Smooth muscle cell (in vitro differentiated cells): ENCODE measurements around the gene XPO6. TPM values are rescaled to one million over a fixed set of nuclear protein-coding genes. Genes with fewer than 3 reads are reported as not detected.

Experiments used
- DNase-seq: peaks from one replicate; lab custom pipeline; 2025; ENCODE audit not compliant: unreplicated experiment; lab: John Stamatoyannopoulos, UW
- H2AFZ ChIP-seq: fragments of 200-600 bp; sonication (generic); 2 replicates; pipeline ENCODE4 v1.6.0; 2016; ENCODE audit warnings: antibody characterized with exemption, low read depth, mild to moderate bottlenecking
- H3F3A ChIP-seq: fragments of 200-600 bp; sonication (generic); 2 replicates; pipeline ENCODE4 v1.6.0; 2017; ENCODE audit warnings: antibody characterized with exemption, low read depth
- H3K27ac ChIP-seq: fragments of 200-600 bp; sonication (generic); 2 replicates; pipeline ENCODE4 v1.5.1; 2016; ENCODE audit warnings: low read depth, mild to moderate bottlenecking
- H3K27me3 ChIP-seq: fragments of 200-600 bp; sonication (generic); 2 replicates; pipeline ENCODE4 v1.6.1; 2016; ENCODE audit warnings: low read depth, mild to moderate bottlenecking
- H3K36me3 ChIP-seq: fragments of 200-600 bp; sonication (generic); 2 replicates; pipeline ENCODE4 v1.5.1; 2016; ENCODE audit warnings: low read depth
- H3K4me1 ChIP-seq: fragments of 200-600 bp; sonication (generic); 2 replicates; pipeline ENCODE4 v1.5.1; 2016; ENCODE audit warnings: low read depth
- H3K4me2 ChIP-seq: fragments of 200-600 bp; sonication (generic); 2 replicates; pipeline ENCODE4 v1.6.0; 2016; ENCODE audit warnings: mild to moderate bottlenecking
- H3K4me3 ChIP-seq: fragments of 200-600 bp; sonication (generic); 2 replicates; pipeline ENCODE4 v1.5.1; 2016; ENCODE audit warnings: mild to moderate bottlenecking
- H3K79me2 ChIP-seq: fragments of 200-600 bp; sonication (generic); 2 replicates; pipeline ENCODE4 v1.6.0; 2016; ENCODE audit warnings: low read depth, mild to moderate bottlenecking
- H3K9ac ChIP-seq: fragments of 200-600 bp; sonication (generic); 2 replicates; pipeline ENCODE4 v1.6.0; 2016; ENCODE audit warnings: low read depth
- H3K9me3 ChIP-seq: fragments of 200-600 bp; sonication (generic); replicated peaks from 2 replicates; pipeline ENCODE4 v1.5.1; 2016; ENCODE audit warnings: low read depth
- H4K20me1 ChIP-seq: fragments of 200-600 bp; sonication (generic); 2 replicates; pipeline ENCODE4 v1.6.0; 2016; ENCODE audit warnings: low read depth
- WGBS: methylation state at CpG from one replicate; pipeline ENCODE4 v1.1.7; 2016; ENCODE audit warnings: low lambda C conversion rate; 5-methylcytosine and 5-hydroxymethylcytosine counted together
- polyA plus RNA-seq: library from polyadenylated mRNA; unstranded; fragments of >200 nt; fragmentation: Nextera tagmentation; extraction: Ambion mirVana; gene quantifications from 2 replicates; pipeline ENCODE4 v1.2.1, GENCODE V29; 2016
- total RNA-seq: library from RNA; depleted of rRNA; stranded (reverse); fragments of >200 nt; gene quantifications from 2 replicates; pipeline ENCODE4 v1.2.3, GENCODE V29; 2014
- TF ChIP-seq, protein P1 (sequence below): fragments of 200-600 bp; sonication (generic); IDR thresholded peaks from 2 replicates; pipeline ENCODE4 v1.5.1; 2017; ENCODE audit warnings: borderline replicate concordance, mild to moderate bottlenecking, antibody characterized with exemption; ENCODE audit not compliant: insufficient read depth, poor library complexity, severe bottlenecking

Gene XPO6
- total and polyA plus RNA-seq, 2 experiments from 2014 or later = 42.1 to 82.1 TPM

- Histone ChIP-seq H3F3A (no peaks in the 10 kb centered on the region), H4K20me1 (peaks cover 19% of the 10 kb centered on the region), H3K79me2 (no peaks in the 10 kb centered on the region), H3K9me3 (no peaks in the 10 kb centered on the region), H3K27me3 (no peaks in the 10 kb centered on the region), H3K27ac (no peak overlapping the region), H3K36me3 (peaks cover 24% of the 10 kb centered on the region), H3K4me3 (no peak overlapping the region), H2AFZ (no peak overlapping the region), H3K9ac (no peak overlapping the region), H3K4me2 (no peak overlapping the region), H3K4me1 (no peaks in the 10 kb centered on the region)
- TF ChIP-seq, protein P1, sequence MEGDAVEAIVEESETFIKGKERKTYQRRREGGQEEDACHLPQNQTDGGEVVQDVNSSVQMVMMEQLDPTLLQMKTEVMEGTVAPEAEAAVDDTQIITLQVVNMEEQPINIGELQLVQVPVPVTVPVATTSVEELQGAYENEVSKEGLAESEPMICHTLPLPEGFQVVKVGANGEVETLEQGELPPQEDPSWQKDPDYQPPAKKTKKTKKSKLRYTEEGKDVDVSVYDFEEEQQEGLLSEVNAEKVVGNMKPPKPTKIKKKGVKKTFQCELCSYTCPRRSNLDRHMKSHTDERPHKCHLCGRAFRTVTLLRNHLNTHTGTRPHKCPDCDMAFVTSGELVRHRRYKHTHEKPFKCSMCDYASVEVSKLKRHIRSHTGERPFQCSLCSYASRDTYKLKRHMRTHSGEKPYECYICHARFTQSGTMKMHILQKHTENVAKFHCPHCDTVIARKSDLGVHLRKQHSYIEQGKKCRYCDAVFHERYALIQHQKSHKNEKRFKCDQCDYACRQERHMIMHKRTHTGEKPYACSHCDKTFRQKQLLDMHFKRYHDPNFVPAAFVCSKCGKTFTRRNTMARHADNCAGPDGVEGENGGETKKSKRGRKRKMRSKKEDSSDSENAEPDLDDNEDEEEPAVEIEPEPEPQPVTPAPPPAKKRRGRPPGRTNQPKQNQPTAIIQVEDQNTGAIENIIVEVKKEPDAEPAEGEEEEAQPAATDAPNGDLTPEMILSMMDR = no peak
- WGBS = 97% methylated on average over 12 of the region's 12 CpGs
- no peak for DNase-seq
These were observed 103.0 kb downstream of the XPO6 start for GRCh38 chr16:28108590-28109247.

DNA sequence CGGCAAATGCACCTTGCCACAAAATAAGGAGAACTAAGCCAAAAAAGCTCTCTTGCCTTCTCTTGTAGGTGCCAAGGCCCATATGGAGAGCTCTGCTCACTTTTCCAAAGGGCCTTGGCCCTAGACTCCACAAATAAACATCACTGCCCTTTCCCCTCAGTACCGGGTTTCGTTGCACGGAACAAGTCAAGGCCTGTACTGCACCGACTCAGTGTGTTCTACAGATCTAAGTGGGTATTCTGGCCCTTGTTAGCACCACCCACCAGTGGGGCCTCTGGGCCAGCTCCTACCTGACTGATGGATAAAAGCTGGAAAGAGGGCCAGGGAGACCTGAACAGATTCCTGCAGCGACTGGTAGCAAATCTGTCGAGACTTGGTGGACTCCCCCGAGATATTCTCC, 104.5 kb downstream of the XPO6 start:
- Histone ChIP-seq H3K4me1 (no peaks in the 10 kb centered on the region), H3K27me3 (no peaks in the 10 kb centered on the region), H2AFZ (no peak overlapping the region), H3K79me2 (no peaks in the 10 kb centered on the region), H3K4me2 (no peak overlapping the region), H4K20me1 (peaks cover 19% of the 10 kb centered on the region), H3K9ac (no peak overlapping the region), H3K27ac (no peak overlapping the region), H3K36me3 (peaks cover 24% of the 10 kb centered on the region), H3K4me3 (no peak overlapping the region), H3K9me3 (no peaks in the 10 kb centered on the region), H3F3A (no peaks in the 10 kb centered on the region)
- DNase-seq = no peak
- TF ChIP-seq, protein P1 = no peak
- 91% methylated on average over 8 of the region's 8 CpGs for WGBS

DNA sequence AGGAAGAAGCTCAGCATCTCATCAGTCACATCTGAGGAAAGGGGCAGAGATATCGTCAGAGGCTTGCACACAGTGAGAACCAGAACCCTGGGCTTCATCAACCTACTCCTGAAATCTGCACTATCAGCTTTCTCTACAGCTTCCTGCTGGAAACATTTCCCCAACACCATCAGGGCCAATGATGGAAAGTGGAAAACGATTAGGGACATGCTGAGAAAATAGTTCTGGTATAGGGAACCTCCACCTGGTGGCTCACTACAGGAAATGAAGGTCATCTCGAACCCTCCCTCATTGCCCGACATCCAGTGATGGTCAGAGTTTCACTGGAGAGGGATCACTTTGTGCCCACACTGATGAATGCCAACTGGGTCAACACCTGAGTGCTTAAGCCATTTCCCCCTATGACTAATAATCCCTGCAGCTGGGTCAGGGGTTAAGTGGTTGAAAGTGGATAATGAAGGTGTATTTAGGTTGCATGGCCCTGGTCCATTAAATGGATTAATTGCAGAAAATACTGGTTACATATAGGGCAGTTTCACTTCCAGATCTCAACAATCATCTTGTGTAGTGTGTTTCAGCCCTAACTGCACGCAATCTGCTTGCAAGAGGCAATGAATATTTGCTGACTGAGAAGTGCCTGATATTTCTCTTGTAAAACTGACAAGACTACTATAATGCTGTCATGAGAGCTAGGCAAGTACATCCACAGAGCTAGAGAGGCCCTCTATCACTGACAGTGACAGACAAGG, 105.1 kb downstream of the XPO6 start:
- peaks cover 24% of the 10 kb centered on the region for H3K36me3 ChIP-seq
- DNase-seq = no peak
- H3K9me3 ChIP-seq = no peaks in the 10 kb centered on the region
- peaks cover 19% of the 10 kb centered on the region for H4K20me1 ChIP-seq
- no peak overlapping the region for H3K4me2 ChIP-seq
- TF ChIP-seq, protein P1 = no peak
- H3K9ac ChIP-seq = no peak overlapping the region
- no peaks in the 10 kb centered on the region for H3K79me2 ChIP-seq
- H3F3A ChIP-seq = no peaks in the 10 kb centered on the region
- H3K27me3 ChIP-seq = no peaks in the 10 kb centered on the region
- H3K4me1 ChIP-seq = no peaks in the 10 kb centered on the region
- 91% methylated on average over 5 of the region's 5 CpGs for WGBS
- H3K27ac ChIP-seq = no peak overlapping the region
- H2AFZ ChIP-seq = no peak overlapping the region
- H3K4me3 ChIP-seq = no peak overlapping the region
